LHCN-M2 (cell line): ENCODE data around the gene LRFN3. TPM values are rescaled to one million over a fixed set of nuclear protein-coding genes. Genes with fewer than 3 reads are reported as not detected.

Experiments
- total RNA-seq: library from RNA; depleted of rRNA; stranded (reverse); fragments of >200 nt; gene quantifications from 2 replicates; pipeline ENCODE4 v1.2.3, GENCODE V29; 2014; rRNA removed

LRFN3 gene
- total RNA-seq, 1 experiment from 2014 or later: 6.5 TPM

Other genes starting within 250 kb of the LRFN3 start
- not detected in 2 replicates for gene ZBTB32, start 231.8 kb upstream of the LRFN3 start, total RNA-seq
- gene KMT2B, start 218.4 kb upstream of the LRFN3 start, total RNA-seq: 9.8 and 10.8 TPM in 2 replicates
- gene IGFLR1, start 193.9 kb upstream of the LRFN3 start, total RNA-seq: 5.1 and 11.7 TPM in 2 replicates
- 12.2 and 12.4 TPM in 2 replicates for gene U2AF1L4, start 191.0 kb upstream of the LRFN3 start, total RNA-seq
- 35.2 and 35.6 TPM in 2 replicates for gene PSENEN, start 190.7 kb upstream of the LRFN3 start, total RNA-seq
- gene LIN37, start 187.8 kb upstream of the LRFN3 start, total RNA-seq: 16.9 and 18.7 TPM in 2 replicates
- 0.29 TPM in 1 of 2 replicates, not detected in the other for gene HSPB6, start 179.3 kb upstream of the LRFN3 start, total RNA-seq
- 7.2 and 8.2 TPM in 2 replicates for gene PROSER3, start 178.2 kb upstream of the LRFN3 start, total RNA-seq
- gene ARHGAP33, start 160.8 kb upstream of the LRFN3 start, total RNA-seq: 6.4 and 6.6 TPM in 2 replicates
- gene PRODH2, start 123.5 kb upstream of the LRFN3 start, total RNA-seq: not detected in 2 replicates
- not detected in 2 replicates for gene NPHS1, start 83.9 kb upstream of the LRFN3 start, total RNA-seq
- gene KIRREL2, start 79.5 kb upstream of the LRFN3 start, total RNA-seq: not detected in 2 replicates
- 38.3 and 47.1 TPM in 2 replicates for gene APLP1, start 67.8 kb upstream of the LRFN3 start, total RNA-seq
- 2.8 and 3.3 TPM in 2 replicates for gene NFKBID, start 35.8 kb upstream of the LRFN3 start, total RNA-seq
- gene HCST, start 33.8 kb upstream of the LRFN3 start, total RNA-seq: not detected in 2 replicates
- gene TYROBP, start 28.1 kb upstream of the LRFN3 start, total RNA-seq: not detected in 2 replicates
- 24.7 and 28.6 TPM in 2 replicates for gene SDHAF1, start 58.8 kb downstream of the LRFN3 start, total RNA-seq
- gene SYNE4, start 72.4 kb downstream of the LRFN3 start, total RNA-seq: 0.23 TPM in 1 of 2 replicates, not detected in the other
- gene ALKBH6, start 77.8 kb downstream of the LRFN3 start, total RNA-seq: 32.6 and 39.6 TPM in 2 replicates
- 5.3 and 6.3 TPM in 2 replicates for gene CLIP3, start 96.5 kb downstream of the LRFN3 start, total RNA-seq
- 10.8 and 12.5 TPM in 2 replicates for gene THAP8, start 117.9 kb downstream of the LRFN3 start, total RNA-seq
- gene WDR62, start 118.5 kb downstream of the LRFN3 start, total RNA-seq: 22.0 and 23.6 TPM in 2 replicates
- gene OVOL3, start 174.8 kb downstream of the LRFN3 start, total RNA-seq: not detected in 2 replicates
- 56.0 and 56.1 TPM in 2 replicates for gene POLR2I, start 178.5 kb downstream of the LRFN3 start, total RNA-seq
- 295 and 302 TPM in 2 replicates for gene TBCB, start 179.1 kb downstream of the LRFN3 start, total RNA-seq
- gene CAPNS1, start 203.7 kb downstream of the LRFN3 start, total RNA-seq: 479 and 506 TPM in 2 replicates
- not detected in 2 replicates for gene COX7A1, start 216.1 kb downstream of the LRFN3 start, total RNA-seq